ENCODE measurements around the gene EFHB.
"Not testable (repeated sequence)": the region's sequence is repeated elsewhere in the genome, so short reads cannot be mapped to it uniquely, and the experiment has no call there.

The EFHB gene

GRCh38 chr3:19961960-19962359 is 27.9 kb upstream of the EFHB start:
- H3K27me3 ChIP-seq: no peaks in the 10 kb centered on the region
- H3K4me3 ChIP-seq: no peak overlapping the region
- no peaks in the 10 kb centered on the region for H3K9me3 ChIP-seq
- DNase-seq: no peak
- intact Hi-C loops (cut with DNase I; ENCODE audit: low total_unique reads): no loop called here
- TF ChIP-seq CTCF (IDR thresholded peaks at IDR 0.05): no peak
- peaks cover 0 to 5% (median 0%) of the 10 kb centered on the region in 3 donors for H3K36me3 ChIP-seq
- no peak overlapping the region for H3K27ac ChIP-seq
- peaks cover 0 to 44% (median 18%) of the 10 kb centered on the region in 4 donors for H3K4me1 ChIP-seq

DNA sequence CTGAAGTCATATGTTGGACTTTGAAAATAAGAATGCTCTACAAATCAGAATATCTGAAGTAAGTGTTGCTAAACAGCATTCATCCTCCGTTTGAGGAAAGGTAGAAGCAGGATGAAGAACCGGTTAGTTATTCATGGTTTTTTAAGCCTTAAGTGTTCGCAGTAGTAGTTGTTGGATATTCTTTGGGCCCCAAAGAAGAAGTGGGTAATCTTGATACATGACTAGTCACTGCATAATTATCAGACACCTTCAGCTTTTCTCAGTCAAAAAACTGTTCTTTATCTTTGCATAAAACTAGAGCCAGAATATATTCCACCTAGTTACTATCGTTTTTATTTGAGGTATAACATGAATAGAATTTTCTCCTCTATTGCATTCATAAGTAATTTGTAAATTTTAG is 26.7 kb upstream of the EFHB start:
- intact Hi-C loops (cut with DNase I; ENCODE audit: low total_unique reads): no loop called here
- Histone ChIP-seq H3K36me3 (peaks cover 0 to 14% (median 6%) of the 10 kb centered on the region in 3 donors), H3K27ac (no peak overlapping the region), H3K4me3 (no peak overlapping the region), H3K9me3 (no peaks in the 10 kb centered on the region), H3K4me1 (peaks cover 0 to 49% (median 15%) of the 10 kb centered on the region in 4 donors), H3K27me3 (no peaks in the 10 kb centered on the region)
- no peak for DNase-seq
- no peak for TF ChIP-seq CTCF (IDR thresholded peaks at IDR 0.05)

DNA sequence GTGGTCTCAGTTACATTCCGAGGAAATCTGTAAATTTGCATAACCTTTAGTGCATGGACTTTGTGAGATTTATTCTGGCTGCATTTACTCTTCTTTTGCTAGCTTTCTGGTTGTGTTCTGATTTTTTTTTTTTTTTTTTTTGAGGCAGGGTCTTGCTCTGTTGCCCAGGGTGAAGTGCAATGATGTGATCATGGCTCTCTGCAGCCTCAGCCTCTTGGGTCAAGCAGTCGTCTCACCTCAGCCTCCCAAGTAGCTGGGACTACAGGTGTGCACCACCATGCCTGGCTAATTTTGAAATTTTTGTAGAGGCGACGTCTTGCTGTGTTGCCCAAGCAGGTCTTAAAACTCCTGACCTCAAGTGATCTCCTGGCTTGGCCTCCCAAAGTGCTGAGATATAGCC is 25.5 kb upstream of the EFHB start:
- no peak for TF ChIP-seq CTCF (IDR thresholded peaks at IDR 0.05)
- Histone ChIP-seq H3K36me3 (peaks cover 6 to 23% (median 18%) of the 10 kb centered on the region in 3 donors), H3K9me3 (no peaks in the 10 kb centered on the region), H3K4me3 (no peak overlapping the region), H3K27me3 (no peaks in the 10 kb centered on the region), H3K4me1 (peaks cover 0 to 58% (median 15%) of the 10 kb centered on the region in 4 donors), H3K27ac (no peak overlapping the region)
- no peak for DNase-seq
- intact Hi-C loops (cut with DNase I; ENCODE audit: low total_unique reads): no loop called here

GRCh38 chr3:19957354-19957753 is 23.3 kb upstream of the EFHB start:
- DNase-seq; intact Hi-C loops (cut with DNase I; ENCODE audit: low total_unique reads); H3K4me3 ChIP-seq; H3K27me3 ChIP-seq; H3K27ac ChIP-seq; H3K9me3 ChIP-seq: not testable (repeated sequence)
- peaks cover 0 to 62% (median 14%) of the 10 kb centered on the region in 4 donors for H3K4me1 ChIP-seq
- H3K36me3 ChIP-seq: peaks cover 18 to 31% (median 19%) of the 10 kb centered on the region in 3 donors

GRCh38 chr3:19954676-19955075 is 20.7 kb upstream of the EFHB start:
- no peak for DNase-seq
- no peak for TF ChIP-seq CTCF (IDR thresholded peaks at IDR 0.05)
- no peak overlapping the region for H3K4me3 ChIP-seq
- intact Hi-C loops (cut with DNase I; ENCODE audit: low total_unique reads): no loop called here
- H3K4me1 ChIP-seq: peaks cover 0 to 80% (median 18%) of the 10 kb centered on the region in 4 donors
- H3K9me3 ChIP-seq: no peaks in the 10 kb centered on the region
- no peaks in the 10 kb centered on the region for H3K27me3 ChIP-seq
- peaks cover 18 to 31% (median 28%) of the 10 kb centered on the region in 3 donors for H3K36me3 ChIP-seq
- no peak overlapping the region for H3K27ac ChIP-seq

DNA sequence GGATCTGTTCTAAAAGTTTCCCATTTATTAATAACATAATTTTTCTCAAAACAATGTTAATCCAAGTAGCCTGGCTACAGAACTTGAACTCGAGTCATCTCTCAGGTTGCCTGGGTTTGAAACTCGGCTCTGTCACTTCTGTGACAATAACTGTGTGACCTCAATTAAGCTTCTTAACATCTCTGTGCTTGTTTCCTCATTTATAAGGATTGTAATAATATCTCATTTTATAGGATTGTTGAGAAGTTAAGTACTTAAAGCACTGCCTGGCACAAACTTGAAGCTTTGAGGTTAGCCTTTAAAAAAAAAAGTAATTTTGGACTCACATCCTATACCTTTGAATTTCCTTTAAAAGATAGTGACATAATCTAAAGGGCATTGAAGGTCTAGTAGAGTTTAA is 16.3 kb upstream of the EFHB start:
- DNase-seq: no peak
- Histone ChIP-seq H3K27me3 (no peaks in the 10 kb centered on the region), H3K9me3 (no peaks in the 10 kb centered on the region), H3K36me3 (peaks cover 8 to 28% (median 18%) of the 10 kb centered on the region in 3 donors), H3K4me3 (no peak overlapping the region), H3K27ac (no peak overlapping the region), H3K4me1 (peaks cover 0 to 73% (median 32%) of the 10 kb centered on the region in 4 donors)
- no peak for TF ChIP-seq CTCF (IDR thresholded peaks at IDR 0.05)
- intact Hi-C loops (cut with DNase I; ENCODE audit: low total_unique reads): no loop called here

Data from tibial artery (tissue), 4 donors.